NCI-H146 (cell line): ENCODE results near the gene CSPG5.

Source experiments
- DNase-seq: peaks from one replicate; lab custom pipeline; 2025; lab: John Stamatoyannopoulos, UW

Gene CSPG5, protein sequence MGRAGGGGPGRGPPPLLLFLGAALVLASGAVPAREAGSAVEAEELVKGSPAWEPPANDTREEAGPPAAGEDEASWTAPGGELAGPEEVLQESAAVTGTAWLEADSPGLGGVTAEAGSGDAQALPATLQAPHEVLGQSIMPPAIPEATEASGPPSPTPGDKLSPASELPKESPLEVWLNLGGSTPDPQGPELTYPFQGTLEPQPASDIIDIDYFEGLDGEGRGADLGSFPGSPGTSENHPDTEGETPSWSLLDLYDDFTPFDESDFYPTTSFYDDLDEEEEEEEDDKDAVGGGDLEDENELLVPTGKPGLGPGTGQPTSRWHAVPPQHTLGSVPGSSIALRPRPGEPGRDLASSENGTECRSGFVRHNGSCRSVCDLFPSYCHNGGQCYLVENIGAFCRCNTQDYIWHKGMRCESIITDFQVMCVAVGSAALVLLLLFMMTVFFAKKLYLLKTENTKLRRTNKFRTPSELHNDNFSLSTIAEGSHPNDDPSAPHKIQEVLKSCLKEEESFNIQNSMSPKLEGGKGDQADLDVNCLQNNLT

GRCh38 chr3:47578691-47579632, at the start of gene CSPG5:
Gene CSPG5, minus strand, starts transcription at chr3:47578865. Its CDS starts 172 bp downstream, at chr3:47578693.
- peak; percentile 56 for DNase-seq

GRCh38 chr3:47628426-47628825, 49.8 kb upstream of the CSPG5 start:
- no peak for DNase-seq

DNA sequence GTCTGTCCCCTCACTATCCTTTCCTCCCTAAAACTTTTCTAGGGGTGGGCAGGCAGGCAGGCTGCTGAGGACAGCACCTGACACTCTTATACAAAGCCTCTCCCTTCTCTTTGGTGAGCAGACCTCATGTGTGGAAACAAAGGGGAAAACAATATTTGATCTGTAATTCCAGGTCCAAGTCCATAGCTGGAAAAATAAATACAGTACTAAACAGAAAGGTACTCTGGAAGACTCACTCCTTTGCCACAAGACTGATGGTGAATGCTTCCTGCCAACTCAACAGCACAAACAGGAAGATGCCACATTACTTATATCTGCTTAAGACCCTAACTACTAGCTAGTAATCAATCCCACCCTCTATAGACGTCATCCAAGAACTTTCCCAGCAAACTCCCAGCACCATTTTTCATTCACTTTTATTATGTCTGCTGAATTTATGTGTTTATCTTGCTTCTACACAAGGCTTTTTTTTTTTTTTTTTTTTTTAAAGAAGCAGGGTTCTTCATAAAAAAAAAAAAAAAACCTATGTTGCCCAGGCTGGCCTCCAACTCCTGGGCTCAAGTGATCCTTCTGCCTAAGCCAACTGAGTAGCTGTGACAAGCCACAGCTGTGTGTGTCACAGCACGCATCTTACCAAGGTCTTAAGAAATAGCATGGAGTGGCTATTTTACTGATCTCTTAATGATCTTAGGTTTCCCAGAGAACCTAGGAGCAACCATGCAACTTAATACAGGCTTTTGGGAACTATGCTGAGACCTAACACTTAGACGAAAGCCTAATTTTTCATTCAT, 44.2 kb upstream of the CSPG5 start:
- no peak for DNase-seq

- no peak for DNase-seq
Measured at GRCh38 chr3:47617086-47618010, 38.7 kb upstream of the CSPG5 start.

DNA sequence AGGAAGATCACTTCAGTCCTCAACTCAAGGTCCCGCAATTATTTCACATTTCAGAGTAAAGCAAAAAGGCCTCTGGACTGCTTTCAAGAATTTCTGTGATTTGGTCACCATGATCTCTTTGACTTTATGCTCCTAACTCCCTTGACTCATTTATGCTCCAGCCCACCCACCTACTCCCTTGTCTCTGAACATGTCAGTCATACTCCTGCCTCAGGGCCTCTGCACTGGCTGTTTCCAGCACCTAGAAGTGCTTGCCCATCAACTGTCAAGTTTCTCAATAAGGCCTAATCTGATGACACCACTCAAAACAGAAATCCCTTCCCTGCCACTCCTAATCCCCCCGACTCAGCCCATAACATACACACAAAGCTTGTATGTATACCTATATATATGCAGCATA, 36.1 kb upstream of the CSPG5 start:
- DNase-seq = no peak

- DNase-seq = no peak
Measured at GRCh38 chr3:47613722-47614121, 35.1 kb upstream of the CSPG5 start.

DNA sequence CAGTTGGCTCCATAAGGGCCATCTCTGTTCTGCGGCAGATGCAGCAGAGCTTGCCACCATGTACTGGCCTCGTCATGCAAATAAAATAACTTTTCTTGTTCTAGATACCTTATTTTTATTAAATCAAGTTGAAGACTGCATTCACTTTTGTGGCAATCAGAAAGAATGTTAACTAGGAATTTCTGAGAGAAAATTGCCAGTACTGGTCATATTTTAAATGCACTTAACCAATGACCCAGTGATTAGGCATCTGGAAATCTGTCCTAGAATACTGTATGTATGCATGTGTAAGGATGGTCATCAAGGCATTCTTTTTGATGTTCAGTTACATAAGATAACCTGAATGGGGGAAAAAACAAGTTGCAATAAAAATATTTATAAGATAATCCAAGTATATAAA, 34.2 kb upstream of the CSPG5 start:
- no peak for DNase-seq

DNA sequence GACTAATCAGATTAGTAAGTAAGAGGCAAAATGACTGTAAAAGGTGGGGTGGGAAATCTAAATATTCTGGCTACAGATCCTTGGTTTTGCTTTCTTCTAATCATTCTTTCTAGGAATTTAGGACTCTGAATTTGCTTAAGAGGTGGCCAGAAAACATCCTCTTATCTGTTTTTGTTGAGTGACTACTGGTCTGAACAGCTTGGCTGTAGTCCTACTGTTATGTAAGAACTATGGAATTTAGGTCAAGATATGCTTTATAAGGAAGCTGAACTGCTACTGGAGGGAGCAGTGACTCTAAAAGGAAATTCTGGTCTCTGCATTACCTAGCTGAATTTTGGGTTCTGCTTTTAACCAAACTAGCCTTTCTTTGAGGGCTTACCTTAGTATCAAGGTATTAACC, 33.5 kb upstream of the CSPG5 start:
- no peak for DNase-seq

- no peak for DNase-seq
Measured at GRCh38 chr3:47611576-47611975, 32.9 kb upstream of the CSPG5 start.

DNA sequence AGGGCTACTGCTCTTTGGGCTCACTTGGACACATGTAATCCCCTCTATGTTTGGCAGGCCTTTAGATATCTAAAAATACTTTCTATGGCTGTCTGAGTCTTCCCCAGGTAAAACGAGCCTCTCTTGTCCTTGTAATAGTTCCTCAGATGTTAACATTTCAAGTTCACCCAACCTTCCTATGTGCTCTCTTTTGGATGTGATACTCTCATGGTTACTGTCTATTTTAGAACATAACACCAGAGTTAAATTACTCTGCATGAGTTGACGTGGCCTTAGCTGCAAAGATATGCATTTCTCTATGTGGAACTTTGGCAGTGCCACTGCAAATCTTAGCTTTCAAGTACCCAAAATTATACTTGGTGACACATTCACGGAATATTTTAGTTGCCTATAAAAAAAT, 31.9 kb upstream of the CSPG5 start:
- DNase-seq = no peak

- no peak for DNase-seq
Measured at GRCh38 chr3:47607335-47607734, 28.7 kb upstream of the CSPG5 start.

DNA sequence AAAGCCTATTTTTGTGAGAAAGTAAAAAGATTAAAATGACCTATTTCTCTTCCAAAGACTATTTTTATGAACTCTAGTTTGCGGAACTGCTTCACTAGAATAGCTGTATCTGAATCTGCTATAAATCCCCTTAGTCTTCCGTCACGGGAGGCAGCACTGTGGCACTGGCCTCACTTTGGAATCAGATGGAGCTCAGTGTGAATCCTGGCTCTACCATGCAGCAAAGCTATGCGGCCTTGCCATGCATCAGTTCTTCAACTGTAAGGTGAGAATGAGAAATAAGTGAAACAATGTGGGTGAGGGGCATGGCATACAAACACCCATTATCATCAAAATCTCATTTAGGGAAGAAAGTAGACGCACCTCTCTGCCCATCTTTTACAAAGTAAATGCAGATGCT, 27.5 kb upstream of the CSPG5 start:
- DNase-seq = no peak

GRCh38 chr3:47605652-47606051, 27.0 kb upstream of the CSPG5 start:
- DNase-seq = no peak

DNA sequence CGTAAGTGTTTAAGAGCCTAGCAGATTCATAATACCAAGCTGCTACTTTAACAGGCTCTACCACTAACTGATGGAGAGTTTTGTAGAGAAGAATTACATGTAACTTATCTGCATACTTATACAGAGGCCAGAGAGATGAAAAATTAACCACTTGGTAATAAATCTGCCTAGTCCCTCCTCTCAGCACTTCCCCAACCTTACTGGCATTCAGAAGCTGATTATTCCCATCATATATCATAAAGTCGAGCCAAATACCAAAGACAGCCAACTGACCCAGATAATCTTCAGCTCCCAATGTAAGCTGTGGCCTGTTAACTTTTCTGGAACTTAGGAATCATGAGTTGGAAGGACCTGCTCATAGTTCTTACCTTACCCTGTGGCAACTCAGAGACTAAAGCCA, 25.5 kb upstream of the CSPG5 start:
- DNase-seq = no peak

DNA sequence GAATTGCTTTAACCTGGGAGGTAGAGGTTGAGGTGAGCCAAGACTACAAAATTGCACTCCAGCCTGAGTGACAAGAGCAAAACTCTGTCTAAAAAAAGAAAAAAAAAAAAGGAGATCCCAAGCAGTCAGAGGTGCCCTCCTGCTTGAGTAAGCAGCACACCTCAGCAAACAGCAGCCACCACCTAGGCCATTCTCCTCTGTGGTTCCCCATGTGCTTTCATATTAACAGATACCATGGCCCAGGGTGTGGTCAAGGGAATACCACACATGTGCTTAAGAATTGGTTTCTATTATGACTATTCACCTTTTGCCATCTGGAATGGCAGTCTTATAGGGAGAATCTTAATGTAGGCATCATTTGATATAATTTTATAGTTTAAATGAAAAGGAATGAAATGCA, 24.7 kb upstream of the CSPG5 start:
- DNase-seq = no peak

DNA sequence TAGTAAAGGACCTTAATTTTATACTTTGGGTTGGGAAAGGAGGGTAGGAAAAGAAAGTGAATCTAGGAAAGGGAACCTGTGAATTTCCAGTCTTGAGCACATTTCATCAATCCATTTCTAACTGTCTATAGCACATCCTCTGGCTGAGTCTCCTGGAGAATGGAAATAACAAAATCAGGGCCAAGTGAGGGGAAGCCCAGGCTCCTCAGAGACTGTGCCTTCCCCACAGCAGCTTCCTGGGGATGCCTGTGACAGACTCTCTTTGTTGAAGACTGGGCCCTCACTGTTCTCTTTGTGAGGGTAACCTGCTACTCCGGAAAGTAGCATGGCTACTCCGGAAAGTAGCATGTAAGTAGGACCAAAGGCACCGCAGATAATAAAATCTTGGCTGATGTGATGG, 22.6 kb upstream of the CSPG5 start:
- DNase-seq = no peak

- no peak for DNase-seq
Measured at GRCh38 chr3:47594792-47595191, 16.1 kb upstream of the CSPG5 start.

- DNase-seq = no peak
Measured at GRCh38 chr3:47592066-47592795, 13.6 kb upstream of the CSPG5 start.

- DNase-seq = no peak
Measured at GRCh38 chr3:47590216-47590615, 11.6 kb upstream of the CSPG5 start.

DNA sequence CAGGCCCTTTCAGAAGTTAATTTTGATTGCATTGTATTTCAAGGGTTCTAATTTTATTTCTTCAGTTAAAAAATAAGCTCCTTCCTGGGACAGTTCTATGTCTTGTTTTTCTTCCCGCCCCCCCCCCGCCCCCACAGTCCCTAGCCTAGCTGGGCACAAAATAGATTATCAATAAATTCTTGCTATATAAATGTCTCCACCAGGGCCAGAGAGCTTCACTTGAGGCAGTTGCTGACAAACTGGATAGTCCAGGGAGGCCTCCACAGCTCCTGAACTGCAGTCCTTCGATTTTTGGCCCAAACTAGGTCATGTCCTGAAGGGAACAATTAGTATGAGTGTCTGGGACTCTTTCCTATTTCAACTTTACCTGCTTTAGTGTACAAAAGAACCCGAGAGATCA, 9.9 kb upstream of the CSPG5 start:
- no peak for DNase-seq
